HEK293 (cell line): ENCODE results near the gene NPW.
A peak's percentile ranks its signal among the peaks of the same experiment; 100 is the strongest.

Experiments
- CTCF ChIA-PET: fragments of 350-600 bp; formaldehyde crosslinking; extraction: SDS; loops from one replicate; lab custom pipeline; 2021; ENCODE audit warnings: antibody characterized with exemption; lab: Yijun Ruan, JAX
- POLR2A ChIA-PET: fragments of 300-600 bp; formaldehyde crosslinking; extraction: SDS; loops from one replicate; lab custom pipeline; 2020; ENCODE audit warnings: antibody characterized with exemption, inconsistent platforms; lab: Yijun Ruan, JAX
- H3K27ac ChIP-seq: fragments of 200-500 bp; sonication (Bioruptor generic); 2 replicates; pipeline ENCODE4 v1.5.1; 2014; ENCODE audit warnings: low read depth, low read length, control low read depth, inconsistent platforms; ENCODE audit errors: extremely low read depth
- H3K36me3 ChIP-seq, 2 experiments: fragments of 200-500 bp in 1 of 2; sonication (Bioruptor generic) in 1 of 2; 1 replicate in 1 of 2; 2 replicates in 1 of 2; pipeline ENCODE4 v1.5.1; 2014 to 2017; ENCODE audit warnings: inconsistent platforms in 2 of 2, low read length in 2 of 2; ENCODE audit not compliant: control insufficient read depth in 2 of 2, insufficient read depth in 1 of 2
- H3K4me1 ChIP-seq: fragments of 200-500 bp; sonication (Bioruptor generic); 2 replicates; pipeline ENCODE4 v1.5.1; 2014; ENCODE audit warnings: mild to moderate bottlenecking, low read length, inconsistent platforms; ENCODE audit not compliant: control insufficient read depth, insufficient read depth
- H3K4me3 ChIP-seq: 2 replicates; pipeline ENCODE4 v1.5.1; 2011; ENCODE audit warnings: low read depth, mild to moderate bottlenecking, control low read depth, low read length, moderate library complexity
- H3K9me3 ChIP-seq: fragments of 200-500 bp; sonication (Bioruptor generic); 2 replicates; pipeline ENCODE4 v1.5.1; 2014; ENCODE audit warnings: low read depth, low read length, inconsistent platforms; ENCODE audit not compliant: control insufficient read depth, insufficient read depth
- BCL11A ChIP-seq: fragments of 450-650 bp; formaldehyde crosslinking; IDR thresholded peaks from 2 replicates; pipeline ENCODE4 v1.5.1; 2016; ENCODE audit warnings: low read depth, missing biosample characterization, missing genetic modification characterization
- CTCF ChIP-seq: fragments of 450-650 bp; formaldehyde crosslinking; IDR thresholded peaks from 2 replicates; pipeline ENCODE4 v1.5.1; 2016; ENCODE audit warnings: missing biosample characterization, missing genetic modification characterization
- GLIS2 ChIP-seq: fragments of 450-650 bp; formaldehyde crosslinking; IDR thresholded peaks from 2 replicates; pipeline ENCODE4 v1.5.1; 2016; ENCODE audit warnings: missing biosample characterization, missing genetic modification characterization
- HIC1 ChIP-seq: fragments of 450-650 bp; formaldehyde crosslinking; IDR thresholded peaks from 2 replicates; pipeline ENCODE4 v1.5.1; 2016; ENCODE audit warnings: missing biosample characterization, missing genetic modification characterization
- RBAK ChIP-seq: fragments of 450-650 bp; formaldehyde crosslinking; IDR thresholded peaks from 2 replicates; pipeline ENCODE4 v1.5.1; 2016; ENCODE audit warnings: missing biosample characterization, missing genetic modification characterization
- SALL2 ChIP-seq: fragments of 450-650 bp; formaldehyde crosslinking; IDR thresholded peaks from 2 replicates; pipeline ENCODE4 v1.5.0; 2017; ENCODE audit warnings: missing biosample characterization, mild to moderate bottlenecking, missing genetic modification characterization, borderline replicate concordance
- YY2 ChIP-seq: fragments of 450-650 bp; formaldehyde crosslinking; IDR thresholded peaks from 2 replicates; pipeline ENCODE4 v1.5.1; 2016; ENCODE audit warnings: missing biosample characterization, missing genetic modification characterization
- ZBTB1 ChIP-seq: fragments of 450-650 bp; formaldehyde crosslinking; IDR thresholded peaks from 2 replicates; pipeline ENCODE4 v1.5.1; 2016; ENCODE audit warnings: missing biosample characterization, missing genetic modification characterization
- ZNF157 ChIP-seq: fragments of 450-650 bp; formaldehyde crosslinking; IDR thresholded peaks from 2 replicates; pipeline ENCODE4 v1.5.1; 2016; ENCODE audit warnings: missing biosample characterization, missing genetic modification characterization
- ZNF292 ChIP-seq: fragments of 450-650 bp; formaldehyde crosslinking; IDR thresholded peaks from 2 replicates; pipeline ENCODE4 v1.5.1; 2016; ENCODE audit warnings: low read depth, missing biosample characterization, missing genetic modification characterization, borderline replicate concordance
- ZNF37A ChIP-seq: fragments of 450-650 bp; IDR thresholded peaks from 2 replicates; pipeline ENCODE4 v1.5.1; 2018; ENCODE audit warnings: missing biosample characterization, missing genetic modification characterization
- ZNF501 ChIP-seq: fragments of 450-650 bp; formaldehyde crosslinking; IDR thresholded peaks from 2 replicates; pipeline ENCODE4 v1.5.1; 2016; ENCODE audit warnings: missing biosample characterization, missing genetic modification characterization
- ZNF529 ChIP-seq: fragments of 450-650 bp; formaldehyde crosslinking; IDR thresholded peaks from 2 replicates; pipeline ENCODE4 v1.5.1; 2017; ENCODE audit warnings: missing genetic modification characterization, missing biosample characterization; ENCODE audit not compliant: insufficient replicate concordance
- ZNF585B ChIP-seq: fragments of 450-650 bp; formaldehyde crosslinking; IDR thresholded peaks from 2 replicates; pipeline ENCODE4 v1.5.1; 2016; ENCODE audit warnings: missing biosample characterization, missing genetic modification characterization
- ZNF629 ChIP-seq: fragments of 450-650 bp; formaldehyde crosslinking; IDR thresholded peaks from 2 replicates; pipeline ENCODE4 v1.5.1; 2017; ENCODE audit warnings: missing biosample characterization, missing genetic modification characterization
- ZNF747 ChIP-seq: fragments of 450-650 bp; formaldehyde crosslinking; IDR thresholded peaks from 2 replicates; pipeline ENCODE4 v1.5.1; 2016; ENCODE audit warnings: missing biosample characterization, missing genetic modification characterization
- TF ChIP-seq, protein P1 (sequence below): fragments of 450-650 bp; formaldehyde crosslinking; IDR thresholded peaks from 2 replicates; pipeline ENCODE4 v1.5.1; 2017; ENCODE audit warnings: missing biosample characterization, mild to moderate bottlenecking, missing genetic modification characterization, moderate library complexity
- TF ChIP-seq, protein P2 (sequence below): fragments of 450-650 bp; formaldehyde crosslinking; IDR thresholded peaks from 2 replicates; pipeline ENCODE4 v1.5.1; 2016; ENCODE audit warnings: missing biosample characterization, missing genetic modification characterization
- TF ChIP-seq, protein P3 (sequence below): fragments of 450-650 bp; IDR thresholded peaks from 2 replicates; pipeline ENCODE4 v1.5.1; 2018; ENCODE audit warnings: missing biosample characterization, mild to moderate bottlenecking, missing genetic modification characterization
- TF ChIP-seq, protein P4 (sequence below): fragments of 450-650 bp; formaldehyde crosslinking; IDR thresholded peaks from 2 replicates; pipeline ENCODE4 v1.5.1; 2017; ENCODE audit warnings: missing biosample characterization, missing genetic modification characterization

NPW gene

DNA sequence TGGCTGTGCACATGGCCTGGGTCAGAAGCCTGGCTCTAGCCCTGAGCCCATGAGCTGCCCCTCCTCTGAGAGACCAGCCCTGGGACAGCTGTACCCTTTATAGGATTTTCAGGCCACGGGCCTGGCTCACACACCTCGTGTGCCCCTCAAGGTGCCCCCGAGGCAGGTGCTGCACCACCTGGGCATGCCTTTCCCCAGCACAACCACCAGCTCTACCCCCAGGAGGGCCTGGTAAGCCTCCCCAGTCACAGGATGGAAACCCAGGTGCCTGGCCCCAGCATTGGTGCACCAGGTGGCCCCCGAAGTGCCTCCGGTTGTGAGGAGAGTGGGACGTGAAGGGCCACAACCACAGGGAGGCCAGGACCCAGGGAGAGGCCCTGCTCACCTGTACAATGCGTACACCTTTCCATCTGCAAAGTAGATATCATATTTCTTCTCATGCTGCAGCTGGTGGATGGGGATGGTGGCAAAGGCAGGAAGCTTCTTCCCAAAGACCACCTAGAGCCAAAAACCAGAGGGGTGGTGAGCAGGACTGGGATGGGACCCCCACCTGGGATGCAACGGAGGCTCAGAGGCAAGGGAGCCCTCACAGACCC is 16.3 kb upstream of the NPW start:
- H3K4me3 ChIP-seq = no peak overlapping the region
- ChIA-PET POLR2A (interaction anchor here (0.6 to 2.1 kb wide), 9 partner anchors 8 to 152 kb away, joined by 3 to 19 read pairs (median 4); partner anchors contain the start of genes NTHL1, TBL3, TRAF7 and TSC2), CTCF (interaction anchor here (0.6 to 3.3 kb wide), 23 partner anchors 9 to 1470 kb away, joined by 3 to 39 read pairs (median 6); partner anchors contain the start of genes GFER, NTHL1 and TSC2)
- TF ChIP-seq HIC1 (tag by site-specific recombination) = no peak
- TF ChIP-seq YY2 (tag by site-specific recombination) = no peak
- no peak for TF ChIP-seq ZNF585B (tag by site-specific recombination)
- TF ChIP-seq ZNF529 (tag by site-specific recombination) = no peak
- TF ChIP-seq ZNF157 = no peak
- TF ChIP-seq SALL2 = no peak
- TF ChIP-seq ZNF501 (tag by site-specific recombination) = no peak
- no peak for TF ChIP-seq ZNF747 (tag by site-specific recombination)
- no peak for TF ChIP-seq ZNF292 (tag by site-specific recombination)
- TF ChIP-seq, protein P1, sequence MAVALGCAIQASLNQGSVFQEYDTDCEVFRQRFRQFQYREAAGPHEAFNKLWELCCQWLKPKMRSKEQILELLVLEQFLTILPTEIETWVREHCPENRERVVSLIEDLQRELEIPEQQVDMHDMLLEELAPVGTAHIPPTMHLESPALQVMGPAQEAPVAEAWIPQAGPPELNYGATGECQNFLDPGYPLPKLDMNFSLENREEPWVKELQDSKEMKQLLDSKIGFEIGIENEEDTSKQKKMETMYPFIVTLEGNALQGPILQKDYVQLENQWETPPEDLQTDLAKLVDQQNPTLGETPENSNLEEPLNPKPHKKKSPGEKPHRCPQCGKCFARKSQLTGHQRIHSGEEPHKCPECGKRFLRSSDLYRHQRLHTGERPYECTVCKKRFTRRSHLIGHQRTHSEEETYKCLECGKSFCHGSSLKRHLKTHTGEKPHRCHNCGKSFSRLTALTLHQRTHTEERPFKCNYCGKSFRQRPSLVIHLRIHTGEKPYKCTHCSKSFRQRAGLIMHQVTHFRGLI (tag by site-specific recombination) = no peak
- TF ChIP-seq, protein P2, sequence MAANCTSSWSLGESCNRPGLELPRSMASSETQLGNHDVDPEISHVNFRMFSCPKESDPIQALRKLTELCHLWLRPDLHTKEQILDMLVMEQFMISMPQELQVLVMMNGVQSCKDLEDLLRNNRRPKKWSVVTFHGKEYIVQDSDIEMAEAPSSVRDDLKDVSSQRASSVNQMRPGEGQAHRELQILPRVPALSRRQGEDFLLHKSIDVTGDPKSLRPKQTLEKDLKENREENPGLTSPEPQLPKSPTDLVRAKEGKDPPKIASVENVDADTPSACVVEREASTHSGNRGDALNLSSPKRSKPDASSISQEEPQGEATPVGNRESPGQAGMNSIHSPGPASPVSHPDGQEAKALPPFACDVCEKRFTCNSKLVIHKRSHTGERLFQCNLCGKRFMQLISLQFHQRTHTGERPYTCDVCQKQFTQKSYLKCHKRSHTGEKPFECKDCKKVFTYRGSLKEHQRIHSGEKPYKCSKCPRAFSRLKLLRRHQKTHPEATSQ = no peak
- no peak for TF ChIP-seq ZNF37A
- no peaks in the 10 kb centered on the region for H3K9me3 ChIP-seq
- peaks cover 25% of the 10 kb centered on the region for H3K4me1 ChIP-seq
- H3K27ac ChIP-seq = no peak overlapping the region
- H3K36me3 ChIP-seq = peaks cover 0 to 79% of the 10 kb centered on the region in 2 experiments; a peak in 2 of 3 replicates

DNA sequence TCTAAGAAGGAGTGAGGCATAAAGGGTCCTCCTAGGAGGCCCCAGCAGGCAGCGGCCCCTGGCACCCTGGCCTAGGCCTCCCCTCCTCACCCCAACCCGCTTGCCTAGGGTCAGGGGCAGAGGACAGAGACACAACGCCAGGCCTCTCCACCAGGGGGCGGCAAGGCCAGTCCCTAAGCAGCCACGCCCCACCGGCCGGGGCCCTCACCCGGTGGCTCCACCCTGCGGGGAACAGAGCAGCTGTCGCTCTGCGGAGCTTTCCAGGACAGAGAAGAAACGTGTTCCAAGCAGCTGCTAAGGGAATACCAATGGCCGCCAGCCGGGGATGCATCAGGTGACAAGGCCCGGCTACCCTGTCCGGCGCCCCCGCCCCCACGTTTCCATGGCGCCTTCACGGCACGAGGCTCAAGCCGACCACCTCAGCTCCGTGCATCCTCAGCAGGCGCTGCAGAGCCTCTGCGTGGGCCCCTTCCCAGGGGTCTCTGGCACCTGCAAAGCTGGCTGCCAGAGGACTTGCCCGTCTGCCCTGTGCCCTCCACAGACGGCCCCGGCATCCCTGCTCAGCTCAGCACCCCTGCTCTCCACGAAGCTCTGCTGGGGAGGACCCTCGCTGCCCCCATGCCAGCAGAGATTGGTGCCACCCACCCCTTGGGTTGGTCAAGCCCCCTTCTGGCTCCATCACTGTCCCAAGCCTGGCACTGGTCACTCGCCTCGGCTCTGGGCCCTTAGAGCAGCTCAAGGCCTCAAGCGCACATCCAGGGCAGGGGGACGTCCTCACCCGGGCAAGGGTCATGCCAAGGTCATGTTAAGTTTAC is 15.6 kb upstream of the NPW start:
- Histone ChIP-seq H3K36me3 (peaks cover 0 to 75% of the 10 kb centered on the region in 2 experiments; a peak in 2 of 3 replicates), H3K4me3 (no peak overlapping the region), H3K4me1 (peaks cover 27% of the 10 kb centered on the region), H3K27ac (peak overlapping the region; percentile 61; the same call in 1 of the 2 replicates), H3K9me3 (no peaks in the 10 kb centered on the region)
- ChIA-PET POLR2A (interaction anchor here (0.6 to 2.1 kb wide), 12 partner anchors 8 to 151 kb away, joined by 3 to 19 read pairs (median 4); partner anchors contain the start of genes NTHL1, RPS2, TBL3 and TRAF7), CTCF (interaction anchor here (0.6 to 3.3 kb wide), 35 partner anchors 9 to 1470 kb away, joined by 3 to 39 read pairs (median 4); partner anchors contain the start of genes GFER, NTHL1, PGP and TSC2)
- TF ChIP-seq, protein P3, sequence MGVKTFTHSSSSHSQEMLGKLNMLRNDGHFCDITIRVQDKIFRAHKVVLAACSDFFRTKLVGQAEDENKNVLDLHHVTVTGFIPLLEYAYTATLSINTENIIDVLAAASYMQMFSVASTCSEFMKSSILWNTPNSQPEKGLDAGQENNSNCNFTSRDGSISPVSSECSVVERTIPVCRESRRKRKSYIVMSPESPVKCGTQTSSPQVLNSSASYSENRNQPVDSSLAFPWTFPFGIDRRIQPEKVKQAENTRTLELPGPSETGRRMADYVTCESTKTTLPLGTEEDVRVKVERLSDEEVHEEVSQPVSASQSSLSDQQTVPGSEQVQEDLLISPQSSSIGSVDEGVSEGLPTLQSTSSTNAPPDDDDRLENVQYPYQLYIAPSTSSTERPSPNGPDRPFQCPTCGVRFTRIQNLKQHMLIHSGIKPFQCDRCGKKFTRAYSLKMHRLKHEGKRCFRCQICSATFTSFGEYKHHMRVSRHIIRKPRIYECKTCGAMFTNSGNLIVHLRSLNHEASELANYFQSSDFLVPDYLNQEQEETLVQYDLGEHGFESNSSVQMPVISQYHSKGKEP = peak; percentile 51; the same call in 1 of the 2 replicates
- no peak for TF ChIP-seq BCL11A (tag by site-specific recombination)
- TF ChIP-seq, protein P4, sequence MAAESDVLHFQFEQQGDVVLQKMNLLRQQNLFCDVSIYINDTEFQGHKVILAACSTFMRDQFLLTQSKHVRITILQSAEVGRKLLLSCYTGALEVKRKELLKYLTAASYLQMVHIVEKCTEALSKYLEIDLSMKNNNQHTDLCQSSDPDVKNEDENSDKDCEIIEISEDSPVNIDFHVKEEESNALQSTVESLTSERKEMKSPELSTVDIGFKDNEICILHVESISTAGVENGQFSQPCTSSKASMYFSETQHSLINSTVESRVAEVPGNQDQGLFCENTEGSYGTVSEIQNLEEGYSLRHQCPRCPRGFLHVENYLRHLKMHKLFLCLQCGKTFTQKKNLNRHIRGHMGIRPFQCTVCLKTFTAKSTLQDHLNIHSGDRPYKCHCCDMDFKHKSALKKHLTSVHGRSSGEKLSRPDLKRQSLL (tag by site-specific recombination) = peak; percentile 12; the same call in 1 of the 2 replicates
- TF ChIP-seq RBAK (tag by site-specific recombination) = no peak
- TF ChIP-seq CTCF (tag by site-specific recombination) = peak; percentile 99
- no peak for TF ChIP-seq ZBTB1
- peak; percentile 47 for TF ChIP-seq GLIS2
- 0 out of 2 replicates have a peak, but pooled peaks have one; percentile 39 for TF ChIP-seq ZNF629 (tag by site-specific recombination)
